ENCODE data around the gene CLIC4. TPM values are rescaled to one million over a fixed set of nuclear protein-coding genes. Genes with fewer than 3 reads are reported as not detected.

Gene CLIC4
- total RNA-seq, 3 donors from 2014 or later, result 162 to 217 (median 196) TPM

GRCh38 chr1:24856787-24857506 lies 111.7 kb downstream of the CLIC4 start:
- Histone ChIP-seq H3K4me3 (no peak overlapping the region), H3K27me3 (no peaks in the 10 kb centered on the region), H3K36me3 (no peaks in the 10 kb centered on the region), H3K27ac (no peak overlapping the region), H3K4me1 (no peaks in the 10 kb centered on the region), H3K9me3 (no peaks in the 10 kb centered on the region)
- no peak for DNase-seq (ENCODE audit: low spot score in 2 of 2)
- intact Hi-C loops (cut with DNase I; ENCODE audit: low total_unique reads), result loop anchor here (10.0 kb wide), 1 partner anchor 338 kb away; no protein-coding TSS in a partner anchor
- TF ChIP-seq POLR2A (IDR thresholded peaks at IDR 0.05) (no peak), POLR2AphosphoS5 (IDR thresholded peaks at IDR 0.05) (no peak), CTCF (IDR thresholded peaks at IDR 0.05) (no peak)

GRCh38 chr1:24857507-24858133 lies 112.4 kb downstream of the CLIC4 start:
- H3K36me3 ChIP-seq, result no peaks in the 10 kb centered on the region
- TF ChIP-seq POLR2A (IDR thresholded peaks at IDR 0.05) (no peak), CTCF (IDR thresholded peaks at IDR 0.05) (no peak), POLR2AphosphoS5 (IDR thresholded peaks at IDR 0.05) (no peak)
- H3K4me3 ChIP-seq, result no peak overlapping the region
- no peak overlapping the region for H3K27ac ChIP-seq
- DNase-seq (ENCODE audit: low spot score in 2 of 2), result no peak
- H3K9me3 ChIP-seq, result no peaks in the 10 kb centered on the region
- intact Hi-C loops (cut with DNase I; ENCODE audit: low total_unique reads), result loop anchor here (10.0 kb wide), 1 partner anchor 337 kb away; no protein-coding TSS in a partner anchor
- H3K4me1 ChIP-seq, result no peaks in the 10 kb centered on the region
- no peaks in the 10 kb centered on the region for H3K27me3 ChIP-seq

GRCh38 chr1:24858277-24858676 lies 113.0 kb downstream of the CLIC4 start:
- TF ChIP-seq CTCF (IDR thresholded peaks at IDR 0.05) (no peak), POLR2A (IDR thresholded peaks at IDR 0.05) (no peak), POLR2AphosphoS5 (IDR thresholded peaks at IDR 0.05) (no peak)
- Histone ChIP-seq H3K4me1 (no peaks in the 10 kb centered on the region), H3K36me3 (no peaks in the 10 kb centered on the region), H3K4me3 (no peak overlapping the region), H3K27me3 (no peaks in the 10 kb centered on the region), H3K27ac (no peak overlapping the region), H3K9me3 (no peaks in the 10 kb centered on the region)
- intact Hi-C loops (cut with DNase I; ENCODE audit: low total_unique reads), result loop anchor here (10.0 kb wide), 1 partner anchor 337 kb away; no protein-coding TSS in a partner anchor
- no peak for DNase-seq (ENCODE audit: low spot score in 2 of 2)

GRCh38 chr1:24859063-24860010 lies 114.1 kb downstream of the CLIC4 start:
- Histone ChIP-seq H3K4me1 (no peaks in the 10 kb centered on the region), H3K27ac (no peak overlapping the region), H3K27me3 (no peaks in the 10 kb centered on the region), H3K4me3 (no peak overlapping the region), H3K9me3 (no peaks in the 10 kb centered on the region), H3K36me3 (no peaks in the 10 kb centered on the region)
- no peak for DNase-seq (ENCODE audit: low spot score in 2 of 2)
- TF ChIP-seq POLR2A (IDR thresholded peaks at IDR 0.05), result no peak
- no peak for TF ChIP-seq CTCF (IDR thresholded peaks at IDR 0.05)
- no peak for TF ChIP-seq POLR2AphosphoS5 (IDR thresholded peaks at IDR 0.05)
- intact Hi-C loops (cut with DNase I; ENCODE audit: low total_unique reads), result loop anchor here (10.0 kb wide), 1 partner anchor 335 kb away; no protein-coding TSS in a partner anchor

Measured in breast epithelium (tissue), 4 donors.